HCT116 (cell line): ENCODE data around the gene CNTN5. TPM values are rescaled to one million over a fixed set of nuclear protein-coding genes. Genes with fewer than 3 reads are reported as not detected.
"Not testable (repeated sequence)": the region's sequence is repeated elsewhere in the genome, so short reads cannot be mapped to it uniquely, and the experiment has no call there.

Experiments
- ATAC-seq: fragments of 200-7000 bp; cut with Tn5 transposase; 2 replicates; pipeline ENCODE4 v1.9.1; 2020; ENCODE audit warnings: mild to moderate bottlenecking, moderate library complexity
- BruUV-seq: library from RNA; stranded (reverse); fragments of 400-500 nt; replicated peaks from 2 replicates; lab custom pipeline; 2021; lab: Mats Ljungman, UMichigan
- CTCF ChIA-PET: fragments of 300-600 bp; sonication (Branson Sonifier 250); formaldehyde crosslinking; loops from one replicate; lab custom pipeline; 2021; ENCODE audit warnings: antibody characterized with exemption; lab: Charles Lee
- POLR2A ChIA-PET: fragments of 300-600, 350-600 bp; sonication (Branson Sonifier 250); formaldehyde crosslinking; loops from one replicate; lab custom pipeline; 2021; ENCODE audit warnings: antibody characterized with exemption; lab: Charles Lee
- RAD21 ChIA-PET, 2 experiments: fragments of 300-600 bp; sonication (Branson Sonifier 250); formaldehyde crosslinking; loops; one replicate each; lab custom pipeline; 2023; ENCODE audit warnings: low total read pairs in 2 of 2; ENCODE audit not compliant: uncharacterized antibody in 2 of 2, unreplicated experiment in 2 of 2, low non-redundant PET in 1 of 2; lab: Charles Lee
- DNase-seq: peaks from one replicate; pipeline ENCODE4 v3.0.0-alpha.2; 2010; ENCODE audit warnings: low read depth, low spot score
- H2AFZ ChIP-seq: fragments of 200-600 bp; shearing (Covaris generic), sonication (generic); 2 replicates; pipeline ENCODE4 v1.6.1; 2017; ENCODE audit warnings: low read depth, mixed run types, mixed read lengths, antibody characterized with exemption, low read length; ENCODE audit not compliant: poor library complexity, severe bottlenecking
- H3K27ac ChIP-seq: 2 replicates; pipeline ENCODE4 v1.5.1; 2012; ENCODE audit warnings: low read depth, low read length
- H3K27me3 ChIP-seq: fragments of 200-600 bp; sonication (generic); 2 replicates; pipeline ENCODE4 v1.6.1; 2016; ENCODE audit warnings: mixed run types, low read length, mixed read lengths; ENCODE audit not compliant: insufficient read depth
- H3K36me3 ChIP-seq, 2 experiments: fragments of 200-500 bp in 1 of 2; fragments of 200-600 bp in 1 of 2; sonication (Bioruptor generic) in 1 of 2; sonication (generic) in 1 of 2; 2 replicates each; pipeline versions ENCODE4 v1.5.1 to v1.6.1; 2014 to 2016; ENCODE audit warnings: low read length in 2 of 2, inconsistent platforms in 1 of 2, mixed read lengths in 1 of 2, mixed run types in 1 of 2; ENCODE audit not compliant: insufficient read depth in 2 of 2, control insufficient read depth in 1 of 2
- H3K4me1 ChIP-seq, 2 experiments: fragments of 200-600 bp in 1 of 2; sonication (generic) in 1 of 2; 2 replicates each; pipeline versions ENCODE4 v1.5.1 to v1.6.1; 2012 to 2017; ENCODE audit warnings: low read length in 2 of 2, inconsistent platforms in 1 of 2, mild to moderate bottlenecking in 1 of 2, mixed read lengths in 1 of 2, mixed run types in 1 of 2, moderate library complexity in 1 of 2; ENCODE audit not compliant: insufficient read depth in 2 of 2, control insufficient read depth in 1 of 2
- H3K4me2 ChIP-seq: fragments of 200-600 bp; sonication (generic); 2 replicates; pipeline ENCODE4 v1.6.1; 2017; ENCODE audit warnings: mixed run types, low read length, mixed read lengths
- H3K4me3 ChIP-seq, 2 experiments: fragments of 200-600 bp in 1 of 2; sonication (generic) in 1 of 2; replicated peaks in 1 of 2; 2 replicates each; pipeline ENCODE4 v1.5.1; 2011 to 2016; ENCODE audit warnings: low read length in 2 of 2, control low read depth in 1 of 2, low read depth in 1 of 2, mild to moderate bottlenecking in 1 of 2, mixed read lengths in 1 of 2, mixed run types in 1 of 2
- H3K79me2 ChIP-seq: fragments of 200-600 bp; sonication (generic); 2 replicates; pipeline ENCODE4 v1.6.1; 2017; ENCODE audit warnings: mild to moderate bottlenecking, mixed run types, low read length, moderate library complexity, mixed read lengths; ENCODE audit not compliant: insufficient read depth
- H3K9ac ChIP-seq: fragments of 200-600 bp; sonication (generic); 2 replicates; pipeline ENCODE4 v1.6.1; 2016; ENCODE audit warnings: low read length, mixed read lengths
- H3K9me2 ChIP-seq: fragments of 200-600 bp; sonication (generic), shearing (Covaris generic); 2 replicates; pipeline ENCODE4 v1.6.1; 2017; ENCODE audit warnings: mixed run types, mild to moderate bottlenecking, moderate library complexity; ENCODE audit not compliant: insufficient read depth
- H3K9me3 ChIP-seq, 2 experiments: fragments of 200-500 bp in 1 of 2; fragments of 200-600 bp in 1 of 2; sonication (Bioruptor generic) in 1 of 2; sonication (generic) in 1 of 2; 2 replicates each; pipeline ENCODE4 v1.6.1; 2014 to 2017; ENCODE audit warnings: low read length in 2 of 2, mixed read lengths in 2 of 2, inconsistent platforms in 1 of 2, low read depth in 1 of 2, mild to moderate bottlenecking in 1 of 2, mixed run types in 1 of 2, moderate library complexity in 1 of 2; ENCODE audit not compliant: control insufficient read depth in 1 of 2, insufficient read depth in 1 of 2
- H4K20me1 ChIP-seq: fragments of 200-600 bp; sonication (generic), shearing (Covaris generic); 2 replicates; pipeline ENCODE4 v1.6.1; 2017; ENCODE audit warnings: mixed run types, mild to moderate bottlenecking, moderate library complexity; ENCODE audit not compliant: insufficient read depth
- ATF3 ChIP-seq: IDR thresholded peaks from 2 replicates; pipeline ENCODE4 v1.6.1; 2012
- EGR1 ChIP-seq: IDR thresholded peaks from 2 replicates; pipeline ENCODE4 v1.6.1; 2012; ENCODE audit warnings: low read depth
- ELF1 ChIP-seq: IDR thresholded peaks from 2 replicates; pipeline ENCODE4 v1.6.1; 2012; ENCODE audit warnings: low read depth, borderline replicate concordance
- EZH2phosphoT487 ChIP-seq: fragments of 200-600 bp; IDR thresholded peaks from 2 replicates; pipeline ENCODE4 v1.6.1; 2018; ENCODE audit warnings: antibody characterized with exemption, borderline replicate concordance
- JUND ChIP-seq: IDR thresholded peaks from 2 replicates; pipeline ENCODE4 v1.6.1; 2012
- POLR2A ChIP-seq: IDR thresholded peaks from 2 replicates; pipeline ENCODE4 v1.7.0; 2011; ENCODE audit warnings: borderline replicate concordance; ENCODE audit not compliant: insufficient read depth, insufficient read length; ENCODE audit errors: extremely low read depth
- SIN3A ChIP-seq: IDR thresholded peaks from 2 replicates; pipeline ENCODE4 v1.6.1; 2012; ENCODE audit warnings: low read depth
- TCF7L2 ChIP-seq: IDR thresholded peaks from 2 replicates; pipeline ENCODE4 v1.7.0; 2011; ENCODE audit warnings: borderline replicate concordance, inconsistent platforms; ENCODE audit not compliant: insufficient read depth, insufficient read length; ENCODE audit errors: extremely low read depth
- ZNF274 ChIP-seq: fragments of 200-500 bp; sonication (Bioruptor generic); IDR thresholded peaks from 2 replicates; pipeline ENCODE4 v1.6.1; 2014; ENCODE audit warnings: mild to moderate bottlenecking, low read depth, low read length, inconsistent platforms
- intact Hi-C: fragments of 100-400 bp; cut with micrococcal nuclease; formaldehyde crosslinking; loops from 2 replicates; pipeline ENCODE4 v1.10.0; 2022
- total RNA-seq: library from RNA; stranded (reverse); gene quantifications from one replicate; pipeline ENCODE4 v1.2.1, GENCODE V29; 2021; ENCODE audit not compliant: unreplicated experiment

CNTN5 gene
- total RNA-seq, 1 experiment from 2014 or later: not detected

- DNase-seq (no peak), ATAC-seq (no peak)
- H3K36me3 ChIP-seq: no peaks in the 10 kb centered on the region
- no peak overlapping the region for H3K27ac ChIP-seq
- ChIA-PET POLR2A (no interaction called here), CTCF (no interaction called here), RAD21 (no interaction called here)
- no peak overlapping the region for H3K9ac ChIP-seq
- no peaks in the 10 kb centered on the region for H3K4me1 ChIP-seq
- H4K20me1 ChIP-seq: no peaks in the 10 kb centered on the region
- no peaks in the 10 kb centered on the region for H3K79me2 ChIP-seq
- no peaks in the 10 kb centered on the region for H3K27me3 ChIP-seq
- TF ChIP-seq ZNF274: no peak
- TF ChIP-seq SIN3A: no peak
- no peak for TF ChIP-seq JUND
- TF ChIP-seq ATF3: no peak
- TF ChIP-seq EZH2phosphoT487: no peak
- TF ChIP-seq TCF7L2: no peak
- BruUV-seq: no TSS peak
- no peak overlapping the region for H3K4me2 ChIP-seq
- H3K9me2 ChIP-seq: no peaks in the 10 kb centered on the region
- H3K4me3 ChIP-seq: no peak overlapping the region
- no peaks in the 10 kb centered on the region for H3K9me3 ChIP-seq
- H2AFZ ChIP-seq: no peak overlapping the region
- intact Hi-C loops: no loop called here
Observed at GRCh38 chr11:100240025-100240539, 1219.3 kb downstream of the CNTN5 start.

DNA sequence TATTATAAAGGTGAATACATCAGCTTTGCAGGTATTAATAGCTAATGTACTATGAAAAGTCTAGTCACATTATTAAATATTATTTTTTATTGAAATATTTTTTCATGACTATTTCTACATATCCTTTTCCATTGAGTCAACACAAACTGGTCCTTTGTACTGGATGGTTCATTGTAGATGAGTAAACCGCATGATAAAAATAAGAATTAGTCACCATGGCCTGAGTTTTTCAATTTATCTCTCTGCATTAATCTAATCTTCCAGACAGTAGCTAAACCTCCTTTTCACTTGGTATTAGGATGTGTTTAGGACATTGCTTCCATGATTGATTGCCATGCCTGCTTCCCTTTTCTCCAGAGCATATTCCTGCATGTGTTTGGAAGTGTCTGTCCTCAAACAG is 1227.0 kb downstream of the CNTN5 start:
- Histone ChIP-seq H3K27ac (no peak overlapping the region), H3K4me1 (no peaks in the 10 kb centered on the region), H3K36me3 (no peaks in the 10 kb centered on the region), H3K4me2 (no peak overlapping the region), H2AFZ (no peak overlapping the region), H3K9me2 (no peaks in the 10 kb centered on the region), H3K4me3 (no peak overlapping the region), H3K79me2 (no peaks in the 10 kb centered on the region), H4K20me1 (no peaks in the 10 kb centered on the region)
- RAD21 ChIA-PET: no interaction called here
- POLR2A ChIA-PET: no interaction called here
- DNase-seq: no peak
- intact Hi-C loops: no loop called here
- CTCF ChIA-PET: no interaction called here
- TF ChIP-seq ELF1 (no peak), EGR1 (no peak), POLR2A (no peak)
- TF ChIP-seq, all 23 proteins: peak for 0
- H3K9ac ChIP-seq: no peak overlapping the region
- no peak for ATAC-seq
- no TSS peak for BruUV-seq
- no peaks in the 10 kb centered on the region for H3K9me3 ChIP-seq
- H3K27me3 ChIP-seq: no peaks in the 10 kb centered on the region

DNA sequence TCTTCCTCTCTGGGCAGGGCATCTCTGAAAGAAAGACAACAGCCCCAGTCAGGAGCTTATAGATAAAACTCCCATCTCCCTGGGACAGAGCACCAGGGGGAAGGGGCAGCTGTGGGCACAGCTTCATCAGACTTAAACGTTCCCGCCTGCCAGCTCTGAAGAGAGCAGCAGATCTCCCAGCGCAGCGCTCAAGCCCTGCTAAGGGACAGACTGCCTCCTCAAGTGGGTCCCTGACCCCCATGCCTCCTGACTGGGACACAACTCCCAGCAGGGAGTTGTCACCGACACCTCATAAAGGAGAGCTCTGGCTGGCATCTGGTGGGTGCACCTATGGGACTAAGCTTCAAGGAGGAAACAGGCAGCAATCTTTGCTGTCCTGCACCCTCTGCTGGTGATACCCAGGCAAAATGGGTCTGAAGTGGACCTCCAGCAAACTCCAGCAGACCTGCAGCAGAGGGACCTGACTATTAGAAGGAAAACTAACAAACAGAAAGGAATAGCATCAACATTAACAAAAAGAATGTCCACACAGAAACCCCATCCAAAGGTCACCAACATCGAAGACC is 1236.6 kb downstream of the CNTN5 start:
- H3K4me2 ChIP-seq, H3K4me1 ChIP-seq, H3K27me3 ChIP-seq, H3K27ac ChIP-seq, ATAC-seq, intact Hi-C loops, POLR2A ChIA-PET, RAD21 ChIA-PET, H3K79me2 ChIP-seq, BruUV-seq, H3K9ac ChIP-seq, H4K20me1 ChIP-seq, DNase-seq, H3K36me3 ChIP-seq, H2AFZ ChIP-seq, H3K4me3 ChIP-seq, CTCF ChIA-PET, H3K9me3 ChIP-seq, H3K9me2 ChIP-seq: not testable (repeated sequence)
